Sigmoid colon (tissue), 4 donors: Measurements from ENCODE around the gene PRKN.

Experiments used
- CTCF ChIP-seq, 4 experiments: fragments of 450-650 bp in 3 of 4; fragments of 200-600 bp in 1 of 4; IDR thresholded peaks; one replicate each; pipeline ENCODE4 v1.5.1; 2016 to 2019; ENCODE audit warnings: antibody characterized with exemption in 4 of 4, mild to moderate bottlenecking in 3 of 4, moderate library complexity in 2 of 4
- EP300 ChIP-seq, 4 donors: sonication (generic); formaldehyde crosslinking; IDR thresholded peaks; one replicate each; pipeline ENCODE4 v1.6.1; 2017; ENCODE audit warnings: antibody characterized with exemption in 4 of 4
- POLR2A ChIP-seq, 2 donors: fragments of 450-650 bp; IDR thresholded peaks; one replicate each; pipeline ENCODE4 v1.6.1; 2016; ENCODE audit warnings: antibody characterized with exemption in 2 of 2, mild to moderate bottlenecking in 2 of 2, moderate library complexity in 2 of 2

DNA sequence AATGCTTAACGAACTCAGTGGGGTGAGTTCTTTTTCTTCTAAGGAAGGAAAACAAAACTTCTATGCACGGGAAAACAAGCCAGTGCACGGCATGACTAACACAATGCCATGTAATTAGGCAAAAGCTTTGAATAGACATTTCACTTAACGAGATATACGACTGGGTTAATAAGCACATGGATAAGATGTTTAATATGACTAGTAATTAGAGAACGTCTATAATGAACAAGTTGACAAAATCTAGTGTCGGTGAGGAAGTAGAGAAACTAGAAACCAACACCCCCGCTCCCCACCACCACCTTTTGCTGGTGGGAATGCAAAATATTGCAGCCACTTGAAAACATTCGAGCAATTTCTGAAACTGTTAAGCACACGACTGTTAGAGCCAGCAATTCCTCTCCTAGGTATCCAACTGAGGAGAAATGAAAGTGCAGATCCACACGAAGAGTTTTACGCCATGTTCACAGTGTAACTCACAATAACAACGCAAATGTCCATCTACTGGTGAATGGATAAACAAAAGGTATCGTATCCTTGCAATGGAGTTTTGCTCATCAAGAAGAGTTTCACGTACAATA, 808.8 kb downstream of the PRKN start:
- TF ChIP-seq EP300 (IDR thresholded peaks at IDR 0.05), result no peak
- no peak for TF ChIP-seq CTCF (IDR thresholded peaks at IDR 0.05)
- TF ChIP-seq POLR2A (IDR thresholded peaks at IDR 0.05), result no peak
